Fibroblast of skin of abdomen (primary cell): ENCODE results near the gene PMEPA1.
A peak's percentile ranks its signal among the peaks of the same experiment; 100 is the strongest.

Experiments used
- DNase-seq: peaks from one replicate; pipeline ENCODE4 v3.0.0-alpha.2; 2013

Gene PMEPA1

GRCh38 chr20:57736738-57737347 lies 27.0 kb upstream of the PMEPA1 start:
- no peak for DNase-seq

- DNase-seq: no peak
These were observed 26.3 kb upstream of the PMEPA1 start for GRCh38 chr20:57735831-57736737.

- DNase-seq: no peak
These were observed 24.9 kb upstream of the PMEPA1 start for GRCh38 chr20:57734754-57735153.

DNA sequence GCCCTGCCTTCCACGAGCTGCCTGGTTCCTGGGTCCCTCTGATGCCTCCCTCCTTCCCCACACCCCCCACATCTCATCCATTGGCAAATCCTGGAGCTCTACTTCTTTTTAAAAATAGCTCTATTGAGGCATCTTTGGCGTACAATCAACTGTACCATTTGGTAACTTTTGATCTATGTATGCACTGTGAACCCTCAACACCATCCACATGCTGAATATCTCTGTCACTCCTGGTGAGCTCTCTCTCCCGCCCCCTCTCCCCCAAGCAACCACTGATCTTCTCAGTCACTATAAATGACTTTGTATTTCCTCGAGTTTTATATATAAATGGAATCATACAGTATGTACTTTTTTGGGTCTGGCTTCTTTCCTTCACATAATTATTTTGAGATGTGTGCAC lies 22.4 kb upstream of the PMEPA1 start:
- DNase-seq: no peak

DNA sequence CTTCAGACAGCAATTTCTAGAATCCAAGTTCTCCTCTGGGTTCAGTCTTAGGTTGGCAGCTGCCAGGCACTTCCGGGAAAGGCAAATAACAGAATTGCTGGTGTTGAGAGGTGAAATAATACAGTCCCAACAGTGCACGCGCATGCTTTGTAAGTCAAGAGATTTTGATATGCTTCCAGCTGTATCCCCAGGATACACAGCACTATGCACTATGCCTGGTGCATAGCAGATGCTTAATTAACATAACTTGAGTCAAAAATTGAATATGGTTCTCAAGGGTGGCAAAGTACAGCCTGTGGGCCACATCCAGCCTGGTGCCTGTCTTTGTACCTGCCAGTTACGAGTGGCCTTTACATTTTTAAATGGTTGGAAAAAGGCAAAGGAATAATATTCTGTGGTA lies 18.9 kb upstream of the PMEPA1 start:
- DNase-seq: no peak

GRCh38 chr20:57727863-57728262 lies 18.0 kb upstream of the PMEPA1 start:
- DNase-seq: no peak

DNA sequence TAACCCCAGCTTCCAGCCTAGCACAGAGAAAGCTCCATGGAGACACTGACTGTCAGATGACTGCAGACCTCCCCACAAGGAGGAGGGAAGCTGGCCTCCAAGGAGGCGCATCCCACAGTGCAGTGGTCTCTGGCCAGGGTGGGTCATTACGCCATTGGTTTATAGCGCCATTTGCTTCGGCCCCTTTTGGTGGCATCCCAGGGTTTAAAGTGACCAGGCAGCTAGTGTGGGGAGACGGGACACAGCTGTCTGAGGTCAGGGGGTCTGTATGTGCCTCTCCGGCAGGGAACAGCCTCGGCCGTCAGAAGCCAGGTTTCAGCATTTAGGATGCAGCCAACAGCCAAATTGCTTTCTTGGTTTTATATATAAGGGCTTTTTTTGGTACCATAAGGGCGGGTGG lies 15.8 kb upstream of the PMEPA1 start:
- DNase-seq: no peak

DNA sequence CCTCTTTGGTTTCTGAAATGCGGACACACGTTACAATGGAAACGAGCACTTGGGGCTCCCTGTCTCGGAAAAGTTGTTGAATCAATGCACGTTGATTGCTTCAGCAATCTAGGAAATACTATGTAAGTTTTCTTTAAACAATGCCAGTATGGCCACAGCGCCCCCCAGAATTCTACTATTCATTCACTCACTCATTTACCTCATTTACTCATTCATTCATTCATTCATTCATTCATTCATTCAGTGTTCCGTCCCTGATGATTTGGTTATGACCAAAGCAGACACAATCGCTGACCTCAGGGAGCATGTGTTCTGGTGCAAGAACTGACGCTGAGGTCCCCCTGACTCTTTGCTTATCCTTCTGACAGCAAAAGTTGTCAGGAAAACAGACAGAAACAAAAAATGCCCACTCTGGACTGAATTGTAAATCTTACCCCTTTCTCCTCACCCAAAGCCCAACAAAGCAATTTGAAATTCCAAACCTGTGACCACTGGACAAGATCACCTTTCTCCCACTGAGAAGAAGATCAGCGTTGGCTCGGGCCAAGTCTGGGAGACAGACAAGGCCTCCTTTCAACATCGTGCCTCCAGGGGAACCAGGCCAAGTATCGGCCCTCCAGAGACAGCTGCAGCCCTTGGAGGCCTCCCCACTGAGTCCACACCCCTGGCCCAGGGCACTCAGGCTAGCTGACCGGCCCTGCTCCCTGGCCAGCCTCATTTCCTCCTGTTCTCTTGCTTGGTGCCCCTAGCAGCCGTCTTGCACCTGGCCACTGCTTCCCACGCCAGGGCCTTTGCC lies 15.0 kb upstream of the PMEPA1 start:
- no peak for DNase-seq

DNA sequence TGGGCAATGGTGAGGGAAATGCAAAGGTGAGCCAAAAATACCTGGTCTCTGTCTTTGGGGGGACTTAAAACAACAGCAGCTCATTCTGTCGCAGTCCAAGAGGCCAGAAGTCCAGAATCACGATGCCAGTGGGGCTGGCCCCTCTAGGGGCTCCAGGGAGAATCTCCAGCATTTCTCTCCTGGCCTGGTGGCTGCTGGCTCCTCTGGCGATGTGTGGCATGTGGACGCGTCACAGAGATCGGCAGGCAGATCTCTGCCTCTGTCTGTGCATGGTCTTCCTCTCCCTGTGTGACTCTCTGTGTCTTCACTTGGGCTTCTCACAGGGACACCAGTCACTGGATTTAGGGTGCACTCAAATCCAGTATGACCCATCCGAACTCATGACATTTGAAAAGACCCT lies 14.0 kb upstream of the PMEPA1 start:
- DNase-seq: no peak

DNA sequence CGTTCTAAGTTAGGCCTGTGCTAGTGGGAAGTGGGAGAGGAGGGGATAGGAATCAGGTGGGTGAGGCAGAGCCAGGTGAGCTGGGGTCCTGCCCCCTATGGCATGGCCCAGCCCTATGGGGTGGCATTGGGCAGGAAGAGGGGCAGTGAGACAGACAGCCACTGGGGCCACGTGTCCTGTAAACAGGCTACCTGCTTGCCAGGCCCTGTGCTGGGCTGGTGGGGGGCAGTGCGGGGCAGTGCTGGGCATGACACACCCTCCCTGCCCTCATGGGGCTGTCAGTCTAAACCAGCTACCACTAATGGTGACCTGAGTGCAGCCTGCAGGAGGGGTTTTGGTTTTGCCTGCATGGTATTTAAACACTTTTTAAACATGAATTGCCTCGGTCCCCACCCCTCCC lies 10.1 kb upstream of the PMEPA1 start:
- DNase-seq: no peak

- DNase-seq: peak; percentile 98
These were observed 8.7 kb upstream of the PMEPA1 start for GRCh38 chr20:57718490-57719009.

- peak; percentile 58 for DNase-seq
These were observed 8.0 kb upstream of the PMEPA1 start for GRCh38 chr20:57717797-57718196.

GRCh38 chr20:57716901-57717300 lies 7.1 kb upstream of the PMEPA1 start:
- DNase-seq: no peak

DNA sequence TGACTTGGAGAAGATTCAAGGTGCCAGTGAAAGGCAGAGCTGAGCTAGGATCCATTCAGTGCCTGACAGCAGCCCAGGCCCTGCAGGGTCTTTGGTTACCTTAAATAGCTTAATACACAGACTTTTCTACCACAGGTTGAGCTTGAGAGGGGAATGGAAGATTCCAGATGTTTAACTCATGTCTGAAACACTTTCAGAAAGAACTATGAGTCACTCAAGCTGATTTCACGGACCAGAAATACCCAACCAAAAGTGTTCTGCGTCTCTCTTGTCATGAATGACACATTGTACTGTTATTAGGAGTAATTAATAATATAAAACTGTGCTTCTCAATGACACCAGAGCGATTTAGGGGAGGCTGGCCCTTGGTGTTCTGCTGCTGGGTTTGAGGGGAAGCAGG lies 6.4 kb upstream of the PMEPA1 start:
- peak; percentile 83 for DNase-seq

DNA sequence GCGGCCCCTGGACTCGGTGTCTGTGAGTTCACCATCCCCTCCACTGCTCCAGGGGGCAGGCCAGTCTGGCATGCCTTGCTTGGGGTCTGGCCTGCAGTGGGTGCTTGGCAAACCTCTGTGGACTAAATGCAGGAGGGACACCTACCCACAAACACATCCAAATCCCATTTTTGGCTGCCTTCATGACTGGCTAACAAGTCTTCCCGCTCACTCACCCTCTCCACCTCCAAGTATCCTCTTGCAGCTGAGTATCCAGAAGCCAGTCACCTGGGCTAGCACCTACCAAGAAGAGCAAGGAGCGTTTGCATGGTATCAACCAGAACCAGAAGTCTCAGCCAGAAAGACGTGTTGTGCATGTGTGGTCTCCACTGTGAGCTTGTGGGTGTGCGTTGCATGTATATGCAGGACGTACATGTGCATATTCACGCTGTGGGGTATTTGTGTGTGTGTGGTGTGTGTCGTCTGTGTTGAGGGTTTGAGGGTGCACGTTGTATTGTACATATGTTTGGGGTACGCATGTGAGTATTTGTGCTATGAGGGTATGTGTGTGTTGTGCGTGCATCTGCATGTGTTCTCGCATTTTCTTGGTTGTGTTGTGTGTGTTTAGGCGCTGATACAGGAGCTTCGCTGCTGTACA lies 5.6 kb upstream of the PMEPA1 start:
- no peak for DNase-seq

GRCh38 chr20:57714409-57715267 lies 4.8 kb upstream of the PMEPA1 start:
- peak; percentile 70 for DNase-seq

DNA sequence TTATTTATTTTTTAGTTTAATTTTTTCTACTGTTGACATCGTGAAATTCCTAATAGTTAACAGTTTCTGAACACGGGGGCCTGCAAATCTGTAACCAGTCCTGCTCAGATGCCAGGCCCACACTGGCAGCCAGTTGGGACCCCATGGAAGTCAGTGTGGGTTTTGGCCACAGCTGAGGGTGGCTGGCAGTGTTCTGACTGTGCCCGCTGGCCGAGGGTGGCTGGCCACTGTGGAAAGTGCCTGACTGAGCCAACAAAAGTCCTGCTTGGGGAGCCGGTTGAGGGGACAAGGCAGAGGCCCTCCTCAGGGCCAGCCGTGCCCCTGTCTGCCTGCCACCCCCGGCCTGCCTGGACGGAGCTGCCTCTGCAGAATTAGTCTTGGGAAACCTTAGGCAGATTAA lies 4.1 kb upstream of the PMEPA1 start:
- DNase-seq: no peak

DNA sequence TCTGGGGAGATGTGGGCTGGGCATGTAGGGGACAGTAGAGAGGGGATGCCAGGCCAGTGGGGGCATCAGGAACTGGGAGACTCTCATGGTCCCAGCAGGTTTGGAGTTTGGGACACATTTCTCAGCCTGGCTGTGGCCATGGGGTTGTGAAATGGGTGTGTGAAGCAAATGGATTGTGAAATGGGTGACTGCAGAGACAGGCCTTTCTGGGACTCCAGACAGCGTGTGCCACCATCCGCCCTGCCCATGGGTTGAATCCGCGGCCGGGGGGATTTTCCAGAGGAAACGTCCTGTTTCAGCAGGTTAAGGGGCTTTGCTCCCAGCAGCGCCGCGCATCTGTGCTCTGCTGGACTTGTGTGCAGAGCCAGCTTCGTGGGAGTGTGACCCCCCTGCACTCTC lies 3.7 kb upstream of the PMEPA1 start:
- no peak for DNase-seq

DNA sequence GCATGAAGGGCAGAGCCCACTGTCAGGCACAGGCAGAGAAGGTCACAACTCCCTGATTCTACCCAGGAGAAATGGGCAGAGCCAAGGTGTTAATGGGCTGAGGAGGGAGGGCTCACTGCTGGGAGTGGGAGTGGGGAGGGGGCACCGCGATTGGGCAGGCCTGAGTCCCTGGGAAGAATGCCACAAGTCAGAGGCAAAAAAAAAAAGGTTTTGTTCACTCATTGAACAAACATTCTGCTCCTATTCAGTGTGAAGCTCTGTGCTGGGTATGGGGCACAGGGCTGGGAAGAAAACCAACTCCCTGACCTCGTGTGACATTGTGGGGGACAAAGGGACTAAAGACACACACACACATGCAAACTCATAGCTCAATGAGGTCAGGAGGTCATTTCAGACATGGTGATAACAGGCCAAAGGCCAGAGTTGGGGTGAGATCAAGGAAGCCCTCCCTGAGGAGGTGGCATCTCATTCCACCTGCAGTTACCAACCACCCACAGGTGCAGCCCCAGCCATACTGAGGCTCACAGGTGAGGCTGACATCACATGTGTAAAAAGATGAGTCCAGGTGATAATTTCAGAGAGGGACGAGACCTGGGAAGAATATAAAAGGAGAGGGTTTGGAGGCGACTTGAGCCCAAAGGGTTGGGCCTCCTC lies 3.2 kb upstream of the PMEPA1 start:
- no peak for DNase-seq

- no peak for DNase-seq
These were observed 2.5 kb upstream of the PMEPA1 start for GRCh38 chr20:57712341-57712740.

- DNase-seq: no peak
These were observed 2.0 kb upstream of the PMEPA1 start for GRCh38 chr20:57711826-57712225.
